HG03159 (cell line): ENCODE results near the gene LGALS16.
"Not testable (repeated sequence)": the region's sequence is repeated elsewhere in the genome, so short reads cannot be mapped to it uniquely, and the experiment has no call there.

Experiments used
- ATAC-seq: cut with Tn5 transposase; IDR thresholded peaks from one replicate; pipeline ENCODE4 v1.9.1; 2021; ENCODE audit warnings: mild to moderate bottlenecking, moderate library complexity; ENCODE audit not compliant: unreplicated experiment

LGALS16 gene, protein sequence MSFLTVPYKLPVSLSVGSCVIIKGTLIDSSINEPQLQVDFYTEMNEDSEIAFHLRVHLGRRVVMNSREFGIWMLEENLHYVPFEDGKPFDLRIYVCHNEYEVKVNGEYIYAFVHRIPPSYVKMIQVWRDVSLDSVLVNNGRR

GRCh38 chr19:39655613-39656012, at the start of gene LGALS16:
LGALS16 (plus strand) TSS chr19:39655913; CDS start chr19:39655962, 49 bp downstream.
- ATAC-seq, result no peak

DNA sequence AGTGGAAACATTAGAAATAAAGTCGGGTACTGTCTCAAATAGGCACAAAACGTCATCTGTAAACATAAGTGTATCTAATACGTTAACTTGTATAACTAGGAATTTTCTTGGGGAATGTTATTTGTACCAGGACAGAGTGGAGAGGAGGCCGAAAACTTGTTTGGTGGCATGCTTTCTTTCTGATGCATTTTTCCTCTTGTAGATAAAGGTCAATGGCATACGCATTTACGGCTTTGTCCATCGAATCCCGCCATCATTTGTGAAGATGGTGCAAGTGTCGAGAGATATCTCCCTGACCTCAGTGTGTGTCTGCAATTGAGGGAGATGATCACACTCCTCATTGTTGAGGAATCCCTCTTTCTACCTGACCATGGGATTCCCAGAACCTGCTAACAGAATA, 48.7 kb upstream of the LGALS16 start:
- no peak for ATAC-seq

DNA sequence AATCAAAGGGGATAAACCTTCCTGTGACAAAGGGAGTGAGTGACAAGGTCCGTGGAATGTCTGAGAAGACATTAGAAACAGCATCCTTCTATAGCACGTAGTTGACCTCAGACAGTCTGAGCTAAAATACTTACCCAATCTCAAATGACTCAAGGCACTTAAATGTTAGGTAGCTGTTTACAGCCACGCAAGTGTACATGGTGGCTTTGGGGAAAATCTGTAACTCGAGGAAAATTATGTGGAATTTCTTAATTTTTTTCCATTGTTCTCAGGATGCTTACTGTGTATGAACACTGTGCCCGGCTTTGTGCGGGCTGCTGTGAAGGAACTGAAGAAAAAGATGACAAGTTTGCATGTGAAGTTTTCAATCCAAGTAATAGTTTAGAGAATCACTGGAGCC, 48.2 kb upstream of the LGALS16 start:
- no peak for ATAC-seq

DNA sequence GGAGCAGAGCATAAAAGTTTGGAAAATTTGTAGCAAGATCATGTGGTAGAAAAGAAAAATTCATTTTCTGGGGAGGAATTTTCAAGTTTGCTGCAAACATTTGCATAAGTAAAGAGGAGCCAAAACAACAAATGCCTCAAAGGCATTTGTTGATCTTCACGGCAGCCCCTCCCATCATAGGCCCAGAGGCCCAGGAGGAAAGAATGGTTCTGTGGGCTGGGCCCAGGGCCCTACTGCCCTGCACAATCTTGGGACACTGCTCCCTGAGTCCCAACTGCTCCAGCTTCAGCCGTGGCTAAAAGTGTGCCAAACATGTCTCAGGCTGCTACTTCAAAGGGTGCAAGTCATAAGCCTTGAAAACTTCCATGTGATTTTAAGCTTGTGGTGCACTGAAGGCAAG, 42.1 kb upstream of the LGALS16 start:
- ATAC-seq, result no peak

GRCh38 chr19:39617745-39618144, 38.0 kb upstream of the LGALS16 start:
- ATAC-seq, result no peak

DNA sequence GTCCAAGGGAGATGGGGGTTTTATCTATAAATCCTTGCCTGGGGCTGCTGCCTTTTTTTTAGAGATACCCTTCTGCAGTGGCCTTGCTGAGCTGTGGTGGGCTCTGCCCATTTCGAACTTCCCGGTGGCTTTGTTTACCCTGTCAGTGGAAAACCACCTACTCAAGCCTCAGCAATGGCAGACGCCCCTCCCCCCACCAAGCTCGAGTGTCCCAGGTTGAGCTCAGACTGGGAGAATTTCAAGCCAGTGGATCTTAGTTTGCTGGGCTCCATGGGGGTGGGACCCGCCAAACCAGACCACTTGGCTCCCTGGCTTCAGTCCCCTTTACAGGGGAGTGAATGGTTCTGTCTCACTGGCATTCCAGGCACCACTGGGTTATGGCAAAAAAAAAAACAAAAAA, 31.8 kb upstream of the LGALS16 start:
- ATAC-seq, result no peak

- not testable (repeated sequence) for ATAC-seq
These were observed 28.1 kb upstream of the LGALS16 start for GRCh38 chr19:39627631-39628030.

GRCh38 chr19:39631178-39631577, 24.5 kb upstream of the LGALS16 start:
- no peak for ATAC-seq

DNA sequence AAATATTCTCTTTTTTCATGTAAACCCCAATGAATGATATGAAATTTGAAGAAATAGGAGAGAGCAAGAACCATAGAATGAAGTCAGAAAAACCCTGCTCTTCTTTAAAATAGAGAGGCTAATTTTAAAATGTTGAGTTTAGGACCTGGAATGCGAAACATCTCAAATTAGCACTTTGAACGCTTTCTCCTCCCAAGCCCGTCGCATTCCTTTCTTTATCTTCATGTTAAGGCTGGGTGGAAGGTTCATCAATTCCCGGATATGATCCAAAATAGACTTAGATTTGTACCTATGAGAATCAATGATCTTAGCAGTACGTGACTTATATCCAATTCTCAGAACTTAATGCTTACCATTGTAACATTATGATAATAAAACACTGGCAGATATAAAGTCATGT, 24.1 kb upstream of the LGALS16 start:
- ATAC-seq, result no peak

DNA sequence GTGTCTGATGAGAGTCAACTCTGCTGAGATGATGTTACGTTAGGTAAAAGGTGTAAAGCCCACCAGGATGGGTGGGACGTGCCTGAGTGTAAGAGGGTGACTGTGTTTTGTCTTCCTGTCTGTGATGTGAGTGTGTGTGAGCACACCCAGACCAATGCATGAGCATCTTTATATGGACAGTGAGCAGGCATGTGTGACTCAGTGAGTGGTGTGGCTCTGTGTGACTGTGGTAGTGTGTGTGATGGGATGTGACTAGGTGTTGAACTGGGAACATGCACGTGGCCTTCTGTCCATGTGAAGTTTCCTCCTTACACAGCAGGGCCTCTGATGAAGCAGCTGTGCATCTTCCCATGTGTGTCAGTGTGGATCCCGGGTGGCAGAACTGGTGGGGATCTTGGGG, 17.8 kb upstream of the LGALS16 start:
- no peak for ATAC-seq

DNA sequence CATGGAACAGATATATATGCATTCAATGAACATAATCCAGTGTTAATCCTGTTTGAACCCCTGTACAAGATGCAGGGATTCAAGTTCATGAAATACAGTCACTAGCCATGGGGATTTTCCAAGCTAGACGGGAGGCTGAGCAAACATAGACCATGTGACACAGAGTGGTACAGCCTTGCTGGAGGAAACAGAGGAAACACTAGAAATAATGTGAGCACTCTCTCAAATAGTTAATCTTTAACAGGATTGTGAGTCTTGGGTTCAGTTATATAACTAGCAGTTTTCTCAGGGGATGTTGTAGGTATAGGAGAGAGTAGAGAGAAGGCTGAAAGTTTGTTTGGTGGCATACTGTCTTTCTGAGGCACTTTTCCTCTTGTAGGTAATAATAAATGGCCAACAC, 13.9 kb upstream of the LGALS16 start:
- ATAC-seq, result no peak

DNA sequence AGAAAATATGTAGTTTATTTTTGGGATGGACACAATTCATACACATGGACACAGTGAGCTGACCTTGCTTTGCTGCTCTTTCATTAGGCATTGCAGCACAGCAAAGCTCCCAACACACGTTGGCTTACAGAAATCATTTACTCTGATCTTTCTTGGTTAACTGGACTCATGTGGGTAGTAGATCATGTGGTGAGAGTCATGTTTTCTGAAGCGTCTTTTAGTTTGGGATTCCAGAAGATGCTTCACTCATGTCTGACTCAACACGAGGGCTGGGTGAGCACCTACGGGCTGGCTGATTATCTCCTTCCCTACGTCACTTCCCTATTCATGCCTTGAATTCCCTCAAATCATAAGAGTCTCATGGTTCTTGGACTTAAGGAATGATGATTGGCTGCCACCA, 12.1 kb upstream of the LGALS16 start:
- no peak for ATAC-seq

DNA sequence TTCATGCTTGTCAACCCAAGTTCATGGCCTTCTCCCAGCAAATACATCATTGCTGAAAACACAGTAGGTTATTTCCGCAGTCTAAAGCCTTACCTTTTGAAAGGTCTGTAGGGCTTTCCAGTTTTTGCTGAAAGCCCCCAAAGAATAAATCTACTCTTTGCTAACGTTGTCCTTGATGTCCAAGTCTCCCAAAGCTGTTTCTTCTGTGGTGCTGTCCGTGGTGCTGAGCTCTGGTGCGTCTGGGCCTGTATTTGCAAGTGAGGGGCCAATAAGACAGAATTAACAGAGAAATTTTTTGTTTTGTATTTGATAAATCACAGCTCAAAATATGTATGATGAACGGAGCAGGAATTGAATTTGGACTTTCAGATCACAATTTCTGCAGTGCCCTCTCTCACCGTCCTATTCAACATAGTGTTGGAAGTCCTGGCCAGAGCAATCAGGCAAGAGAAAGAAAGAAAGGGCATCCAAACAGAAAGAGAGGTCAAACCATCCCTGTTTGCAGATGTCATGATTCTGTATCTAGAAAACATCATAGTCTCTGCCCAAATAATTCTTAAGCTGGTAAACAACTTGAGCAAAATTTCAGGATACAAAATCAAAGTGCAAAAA, 9.8 kb upstream of the LGALS16 start:
- ATAC-seq, result no peak

DNA sequence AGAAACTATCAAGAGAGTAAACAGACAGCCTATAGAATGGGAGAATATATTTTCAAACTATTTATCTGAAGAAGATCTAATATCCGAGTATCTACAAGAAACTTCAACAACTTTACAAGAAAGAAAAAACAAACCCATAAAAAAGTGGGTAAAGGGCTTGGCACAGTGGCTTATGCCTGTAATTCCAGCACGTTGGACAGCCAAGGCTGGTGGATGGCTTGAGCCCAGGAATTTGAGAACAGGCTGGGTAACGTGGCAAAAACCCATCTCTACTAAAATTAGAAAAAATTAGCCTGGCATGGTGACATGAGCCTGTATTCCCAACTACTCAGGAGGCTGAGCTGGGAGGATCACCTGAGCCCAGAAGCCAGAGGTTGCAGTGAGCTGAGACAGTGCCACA, 7.8 kb upstream of the LGALS16 start:
- no peak for ATAC-seq

DNA sequence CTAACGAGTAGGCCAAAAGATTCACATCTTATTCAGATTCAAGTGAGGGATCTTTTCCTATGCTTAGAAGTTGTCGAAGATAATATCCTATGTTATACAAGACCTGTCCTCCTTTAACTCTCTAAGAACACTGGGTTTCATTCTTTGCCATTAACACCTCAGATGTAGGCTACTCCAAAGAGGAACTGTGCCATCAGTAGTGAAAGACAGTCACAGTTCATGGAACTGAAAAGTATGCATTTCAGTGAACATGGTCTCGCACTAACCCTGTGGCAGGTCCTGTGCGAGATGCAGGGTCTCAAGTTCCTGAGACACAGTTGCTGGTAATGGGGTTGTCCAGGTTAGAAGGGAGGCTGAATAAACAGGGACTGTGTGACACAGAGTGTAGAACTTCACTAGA, 4.1 kb downstream of the LGALS16 start:
- no peak for ATAC-seq

DNA sequence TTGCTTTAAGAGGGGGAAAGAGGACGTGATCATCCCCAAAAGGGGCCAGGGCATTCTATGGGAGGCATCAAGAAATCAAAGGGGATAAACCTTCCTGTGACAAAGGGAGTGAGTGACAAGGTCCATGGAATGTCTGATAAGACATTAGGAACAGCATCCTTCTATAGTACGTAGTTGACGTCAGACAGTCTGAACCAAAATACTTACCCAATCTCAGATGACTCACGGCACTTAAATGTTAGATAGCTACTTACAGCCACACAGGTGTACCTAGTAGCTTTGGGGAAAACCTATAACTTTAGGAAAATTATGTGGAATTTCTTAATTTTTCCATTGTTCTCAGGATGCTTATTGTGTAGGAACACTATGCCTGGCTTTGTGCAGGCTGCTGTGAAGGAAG, 4.9 kb downstream of the LGALS16 start:
- ATAC-seq, result no peak

GRCh38 chr19:39661565-39661964, 5.9 kb downstream of the LGALS16 start:
- no peak for ATAC-seq

- not testable (repeated sequence) for ATAC-seq
These were observed 14.1 kb downstream of the LGALS16 start for GRCh38 chr19:39669860-39670259.

- no peak for ATAC-seq
These were observed 15.3 kb downstream of the LGALS16 start for GRCh38 chr19:39670998-39671397.

GRCh38 chr19:39671739-39672363, 16.1 kb downstream of the LGALS16 start:
- no peak for ATAC-seq

- ATAC-seq, result no peak
These were observed 16.8 kb downstream of the LGALS16 start for GRCh38 chr19:39672473-39672872.

GRCh38 chr19:39673862-39674261, 18.1 kb downstream of the LGALS16 start:
- ATAC-seq, result not testable (repeated sequence)

- ATAC-seq, result no peak
These were observed 20.3 kb downstream of the LGALS16 start for GRCh38 chr19:39676004-39676403.
